DND-41 (cell line): ENCODE data around the gene TM2D1.
"Not testable (repeated sequence)": the region's sequence is repeated elsewhere in the genome, so short reads cannot be mapped to it uniquely, and the experiment has no call there.

ENCODE experiments used
- ATAC-seq: fragments of 200-7000 bp; cut with Tn5 transposase; 3 replicates; pipeline ENCODE4 v1.9.1; 2021; ENCODE audit warnings: low read depth; ENCODE audit not compliant: insufficient read depth
- DNase-seq: peaks from one replicate; pipeline ENCODE4 v3.0.0-alpha.2; 2020
- H2AFZ ChIP-seq: 2 replicates; pipeline ENCODE4 v1.6.0; 2012; ENCODE audit warnings: low read depth, low read length
- H3K27ac ChIP-seq: 2 replicates; pipeline ENCODE4 v1.5.1; 2012; ENCODE audit warnings: low read length, inconsistent platforms
- H3K27me3 ChIP-seq: fragments of 200-600 bp; sonication (generic); 2 replicates; pipeline ENCODE4 v1.6.0; 2012; ENCODE audit warnings: low read length, mild to moderate bottlenecking, inconsistent platforms; ENCODE audit not compliant: insufficient read depth, poor library complexity
- H3K36me3 ChIP-seq: 2 replicates; pipeline ENCODE4 v1.5.1; 2012; ENCODE audit warnings: low read length, inconsistent platforms; ENCODE audit not compliant: insufficient read depth
- H3K4me1 ChIP-seq: 2 replicates; pipeline ENCODE4 v1.5.1; 2012; ENCODE audit warnings: mild to moderate bottlenecking, low read length; ENCODE audit not compliant: insufficient read depth
- H3K4me2 ChIP-seq: 2 replicates; pipeline ENCODE4 v1.6.0; 2012; ENCODE audit warnings: mild to moderate bottlenecking, moderate library complexity, low read length, inconsistent platforms; ENCODE audit not compliant: insufficient read depth
- H3K4me3 ChIP-seq, 2 experiments: fragments of 200-600 bp in 1 of 2; shearing (Covaris generic) in 1 of 2; 2 replicates each; pipeline ENCODE4 v1.5.1; 2012 to 2016; ENCODE audit warnings: inconsistent platforms in 2 of 2, low read length in 2 of 2, mild to moderate bottlenecking in 2 of 2, low read depth in 1 of 2, moderate library complexity in 1 of 2
- H3K79me2 ChIP-seq: 2 replicates; pipeline ENCODE4 v1.6.0; 2012; ENCODE audit warnings: low read length, inconsistent platforms; ENCODE audit not compliant: insufficient read depth
- H3K9ac ChIP-seq: 2 replicates; pipeline ENCODE4 v1.6.0; 2012; ENCODE audit warnings: low read depth, mild to moderate bottlenecking, inconsistent platforms, low read length, moderate library complexity
- H3K9me3 ChIP-seq: 2 replicates; pipeline ENCODE4 v1.5.1; 2012; ENCODE audit warnings: low read length, moderate library complexity, mild to moderate bottlenecking, inconsistent platforms; ENCODE audit not compliant: insufficient read depth, severe bottlenecking
- H4K20me1 ChIP-seq: 2 replicates; pipeline ENCODE4 v1.6.0; 2012; ENCODE audit warnings: low read length; ENCODE audit not compliant: insufficient read depth
- CTCF ChIP-seq: IDR thresholded peaks from 2 replicates; pipeline ENCODE4 v1.5.1; 2012; ENCODE audit warnings: borderline replicate concordance, low read length, moderate library complexity, mild to moderate bottlenecking; ENCODE audit not compliant: poor library complexity, severe bottlenecking; ENCODE audit errors: extremely low read depth
- EZH2 ChIP-seq: IDR thresholded peaks from 3 replicates; pipeline ENCODE4 v1.6.1; 2012; ENCODE audit warnings: borderline replicate concordance, low read depth, mild to moderate bottlenecking, moderate library complexity, low read length, inconsistent platforms; ENCODE audit not compliant: severe bottlenecking

The TM2D1 gene

GRCh38 chr1:61727544-61727943 is 2.6 kb upstream of the TM2D1 start:
- Histone ChIP-seq H4K20me1 (no peaks in the 10 kb centered on the region), H3K4me3 (no peak overlapping the region), H3K27ac (no peak overlapping the region), H3K4me1 (peaks cover 28% of the 10 kb centered on the region), H3K36me3 (peaks cover 3% of the 10 kb centered on the region), H3K27me3 (no peaks in the 10 kb centered on the region), H2AFZ (0 out of 2 replicates have a peak overlapping the region, but pooled peaks have one; percentile 39), H3K79me2 (peaks cover 26% of the 10 kb centered on the region), H3K9ac (no peak overlapping the region), H3K9me3 (no peaks in the 10 kb centered on the region), H3K4me2 (no peak overlapping the region)
- TF ChIP-seq EZH2 = no peak
- TF ChIP-seq CTCF = no peak
- no peak for DNase-seq
- ATAC-seq = no peak

GRCh38 chr1:61724506-61724812 is 482 bp downstream of the TM2D1 start:
- H4K20me1 ChIP-seq = no peaks in the 10 kb centered on the region
- TF ChIP-seq EZH2 (no peak), CTCF (no peak)
- H3K27me3 ChIP-seq = no peaks in the 10 kb centered on the region
- no peaks in the 10 kb centered on the region for H3K9me3 ChIP-seq
- peak overlapping the region; percentile 93 to 97 for H3K4me3 ChIP-seq
- H3K4me2 ChIP-seq = peak overlapping the region; percentile 62
- peak overlapping the region; percentile 99 for H2AFZ ChIP-seq
- peaks cover 51% of the 10 kb centered on the region for H3K79me2 ChIP-seq
- peaks cover 10% of the 10 kb centered on the region for H3K36me3 ChIP-seq
- peaks cover 29% of the 10 kb centered on the region for H3K4me1 ChIP-seq
- DNase-seq = no peak
- peak overlapping the region; percentile 91 for H3K9ac ChIP-seq
- H3K27ac ChIP-seq = peak overlapping the region; percentile 97
- ATAC-seq = peak; percentile 2; the same call in 1 of the 3 replicates

- H3K4me2 ChIP-seq, H4K20me1 ChIP-seq, H3K27me3 ChIP-seq, H3K9ac ChIP-seq, ATAC-seq, H3K27ac ChIP-seq, DNase-seq, H3K4me3 ChIP-seq, H2AFZ ChIP-seq, H3K9me3 ChIP-seq: not testable (repeated sequence)
- H3K36me3 ChIP-seq = peaks cover 12% of the 10 kb centered on the region
- peaks cover 17% of the 10 kb centered on the region for H3K4me1 ChIP-seq
- H3K79me2 ChIP-seq = peaks cover 86% of the 10 kb centered on the region
Observed at GRCh38 chr1:61718996-61719663, 5.8 kb downstream of the TM2D1 start.

GRCh38 chr1:61711969-61712368 is 13.0 kb downstream of the TM2D1 start:
- no peaks in the 10 kb centered on the region for H3K27me3 ChIP-seq

GRCh38 chr1:61711257-61711656 is 13.7 kb downstream of the TM2D1 start:
- not testable (repeated sequence) for H3K4me2 ChIP-seq, DNase-seq, H3K9ac ChIP-seq, H3K27ac ChIP-seq, ATAC-seq, H3K27me3 ChIP-seq, H3K4me3 ChIP-seq, H3K4me1 ChIP-seq, H2AFZ ChIP-seq, H4K20me1 ChIP-seq, H3K9me3 ChIP-seq
- H3K79me2 ChIP-seq = peaks cover 45% of the 10 kb centered on the region
- H3K36me3 ChIP-seq = peaks cover 33% of the 10 kb centered on the region

More at GRCh38 chr1:61711969-61712368, 13.0 kb downstream of the TM2D1 start:
- Histone ChIP-seq H3K4me2 (no peak overlapping the region), H3K9me3 (no peaks in the 10 kb centered on the region), H3K4me3 (no peak overlapping the region), H3K79me2 (peaks cover 49% of the 10 kb centered on the region), H3K9ac (no peak overlapping the region), H3K4me1 (no peaks in the 10 kb centered on the region), H3K36me3 (peaks cover 26% of the 10 kb centered on the region), H3K27ac (no peak overlapping the region), H4K20me1 (peaks cover 2% of the 10 kb centered on the region; the same call in 1 of the 2 replicates), H2AFZ (no peak overlapping the region)
- ATAC-seq (no peak), DNase-seq (no peak)
- no peak for TF ChIP-seq EZH2
- no peak for TF ChIP-seq CTCF
